HCT116 (cell line): ENCODE results near the gene ST3GAL3. TPM values are rescaled to one million over a fixed set of nuclear protein-coding genes. Genes with fewer than 3 reads are reported as not detected.

Experiments
- ATAC-seq: fragments of 200-7000 bp; cut with Tn5 transposase; 2 replicates; pipeline ENCODE4 v1.9.1; 2020; ENCODE audit warnings: mild to moderate bottlenecking, moderate library complexity
- BruUV-seq: library from RNA; stranded (reverse); fragments of 400-500 nt; replicated peaks from 2 replicates; lab custom pipeline; 2021; lab: Mats Ljungman, UMichigan
- CTCF ChIA-PET: fragments of 300-600 bp; sonication (Branson Sonifier 250); formaldehyde crosslinking; loops from one replicate; lab custom pipeline; 2021; ENCODE audit warnings: antibody characterized with exemption; lab: Charles Lee
- POLR2A ChIA-PET: fragments of 300-600, 350-600 bp; sonication (Branson Sonifier 250); formaldehyde crosslinking; loops from one replicate; lab custom pipeline; 2021; ENCODE audit warnings: antibody characterized with exemption; lab: Charles Lee
- RAD21 ChIA-PET, 2 experiments: fragments of 300-600 bp; sonication (Branson Sonifier 250); formaldehyde crosslinking; loops; one replicate each; lab custom pipeline; 2023; ENCODE audit warnings: low total read pairs in 2 of 2; ENCODE audit not compliant: uncharacterized antibody in 2 of 2, unreplicated experiment in 2 of 2, low non-redundant PET in 1 of 2; lab: Charles Lee
- DNase-seq: peaks from one replicate; pipeline ENCODE4 v3.0.0-alpha.2; 2010; ENCODE audit warnings: low read depth, low spot score
- H2AFZ ChIP-seq: fragments of 200-600 bp; shearing (Covaris generic), sonication (generic); 2 replicates; pipeline ENCODE4 v1.6.1; 2017; ENCODE audit warnings: low read depth, mixed run types, mixed read lengths, antibody characterized with exemption, low read length; ENCODE audit not compliant: poor library complexity, severe bottlenecking
- H3K27ac ChIP-seq: 2 replicates; pipeline ENCODE4 v1.5.1; 2012; ENCODE audit warnings: low read depth, low read length
- H3K27me3 ChIP-seq: fragments of 200-600 bp; sonication (generic); 2 replicates; pipeline ENCODE4 v1.6.1; 2016; ENCODE audit warnings: mixed run types, low read length, mixed read lengths; ENCODE audit not compliant: insufficient read depth
- H3K36me3 ChIP-seq, 2 experiments: fragments of 200-500 bp in 1 of 2; fragments of 200-600 bp in 1 of 2; sonication (Bioruptor generic) in 1 of 2; sonication (generic) in 1 of 2; 2 replicates each; pipeline versions ENCODE4 v1.5.1 to v1.6.1; 2014 to 2016; ENCODE audit warnings: low read length in 2 of 2, inconsistent platforms in 1 of 2, mixed read lengths in 1 of 2, mixed run types in 1 of 2; ENCODE audit not compliant: insufficient read depth in 2 of 2, control insufficient read depth in 1 of 2
- H3K4me1 ChIP-seq, 2 experiments: fragments of 200-600 bp in 1 of 2; sonication (generic) in 1 of 2; 2 replicates each; pipeline versions ENCODE4 v1.5.1 to v1.6.1; 2012 to 2017; ENCODE audit warnings: low read length in 2 of 2, inconsistent platforms in 1 of 2, mild to moderate bottlenecking in 1 of 2, mixed read lengths in 1 of 2, mixed run types in 1 of 2, moderate library complexity in 1 of 2; ENCODE audit not compliant: insufficient read depth in 2 of 2, control insufficient read depth in 1 of 2
- H3K4me2 ChIP-seq: fragments of 200-600 bp; sonication (generic); 2 replicates; pipeline ENCODE4 v1.6.1; 2017; ENCODE audit warnings: mixed run types, low read length, mixed read lengths
- H3K4me3 ChIP-seq, 2 experiments: fragments of 200-600 bp in 1 of 2; sonication (generic) in 1 of 2; replicated peaks in 1 of 2; 2 replicates each; pipeline ENCODE4 v1.5.1; 2011 to 2016; ENCODE audit warnings: low read length in 2 of 2, control low read depth in 1 of 2, low read depth in 1 of 2, mild to moderate bottlenecking in 1 of 2, mixed read lengths in 1 of 2, mixed run types in 1 of 2
- H3K79me2 ChIP-seq: fragments of 200-600 bp; sonication (generic); 2 replicates; pipeline ENCODE4 v1.6.1; 2017; ENCODE audit warnings: mild to moderate bottlenecking, mixed run types, low read length, moderate library complexity, mixed read lengths; ENCODE audit not compliant: insufficient read depth
- H3K9ac ChIP-seq: fragments of 200-600 bp; sonication (generic); 2 replicates; pipeline ENCODE4 v1.6.1; 2016; ENCODE audit warnings: low read length, mixed read lengths
- H3K9me2 ChIP-seq: fragments of 200-600 bp; sonication (generic), shearing (Covaris generic); 2 replicates; pipeline ENCODE4 v1.6.1; 2017; ENCODE audit warnings: mixed run types, mild to moderate bottlenecking, moderate library complexity; ENCODE audit not compliant: insufficient read depth
- H3K9me3 ChIP-seq, 2 experiments: fragments of 200-500 bp in 1 of 2; fragments of 200-600 bp in 1 of 2; sonication (Bioruptor generic) in 1 of 2; sonication (generic) in 1 of 2; 2 replicates each; pipeline ENCODE4 v1.6.1; 2014 to 2017; ENCODE audit warnings: low read length in 2 of 2, mixed read lengths in 2 of 2, inconsistent platforms in 1 of 2, low read depth in 1 of 2, mild to moderate bottlenecking in 1 of 2, mixed run types in 1 of 2, moderate library complexity in 1 of 2; ENCODE audit not compliant: control insufficient read depth in 1 of 2, insufficient read depth in 1 of 2
- H4K20me1 ChIP-seq: fragments of 200-600 bp; sonication (generic), shearing (Covaris generic); 2 replicates; pipeline ENCODE4 v1.6.1; 2017; ENCODE audit warnings: mixed run types, mild to moderate bottlenecking, moderate library complexity; ENCODE audit not compliant: insufficient read depth
- EZH2phosphoT487 ChIP-seq: fragments of 200-600 bp; IDR thresholded peaks from 2 replicates; pipeline ENCODE4 v1.6.1; 2018; ENCODE audit warnings: antibody characterized with exemption, borderline replicate concordance
- REST ChIP-seq: IDR thresholded peaks from 2 replicates; pipeline ENCODE4 v1.6.1; 2012; ENCODE audit warnings: low read depth
- SP1 ChIP-seq: IDR thresholded peaks from 2 replicates; pipeline ENCODE4 v1.6.1; 2012; ENCODE audit warnings: low read depth
- SRF ChIP-seq: IDR thresholded peaks from 2 replicates; pipeline ENCODE4 v1.6.1; 2012; ENCODE audit warnings: low read depth
- TCF7L2 ChIP-seq: IDR thresholded peaks from 2 replicates; pipeline ENCODE4 v1.7.0; 2011; ENCODE audit warnings: borderline replicate concordance, inconsistent platforms; ENCODE audit not compliant: insufficient read depth, insufficient read length; ENCODE audit errors: extremely low read depth
- ZFX ChIP-seq: fragments of 450-650 bp; IDR thresholded peaks from 2 replicates; pipeline ENCODE4 v1.6.1; 2017
- ZNF274 ChIP-seq: fragments of 200-500 bp; sonication (Bioruptor generic); IDR thresholded peaks from 2 replicates; pipeline ENCODE4 v1.6.1; 2014; ENCODE audit warnings: mild to moderate bottlenecking, low read depth, low read length, inconsistent platforms
- intact Hi-C: fragments of 100-400 bp; cut with micrococcal nuclease; formaldehyde crosslinking; loops from 2 replicates; pipeline ENCODE4 v1.10.0; 2022
- microRNA-seq: library from miRNA; unstranded; fragments of <30 nt; microRNA quantifications from one replicate; pipeline ENCODE4, GENCODE V29; 2016; ENCODE audit warnings: borderline number of aligned reads
- total RNA-seq: library from RNA; stranded (reverse); gene quantifications from one replicate; pipeline ENCODE4 v1.2.1, GENCODE V29; 2021; ENCODE audit not compliant: unreplicated experiment
- TF ChIP-seq, protein P1 (sequence below): IDR thresholded peaks from 2 replicates; pipeline ENCODE4 v1.6.1; 2011; ENCODE audit warnings: mild to moderate bottlenecking, low read length, moderate library complexity; ENCODE audit not compliant: insufficient replicate concordance; ENCODE audit errors: extremely low read depth

ST3GAL3 gene
- total RNA-seq, 1 experiment from 2014 or later = 7.2 TPM

DNA sequence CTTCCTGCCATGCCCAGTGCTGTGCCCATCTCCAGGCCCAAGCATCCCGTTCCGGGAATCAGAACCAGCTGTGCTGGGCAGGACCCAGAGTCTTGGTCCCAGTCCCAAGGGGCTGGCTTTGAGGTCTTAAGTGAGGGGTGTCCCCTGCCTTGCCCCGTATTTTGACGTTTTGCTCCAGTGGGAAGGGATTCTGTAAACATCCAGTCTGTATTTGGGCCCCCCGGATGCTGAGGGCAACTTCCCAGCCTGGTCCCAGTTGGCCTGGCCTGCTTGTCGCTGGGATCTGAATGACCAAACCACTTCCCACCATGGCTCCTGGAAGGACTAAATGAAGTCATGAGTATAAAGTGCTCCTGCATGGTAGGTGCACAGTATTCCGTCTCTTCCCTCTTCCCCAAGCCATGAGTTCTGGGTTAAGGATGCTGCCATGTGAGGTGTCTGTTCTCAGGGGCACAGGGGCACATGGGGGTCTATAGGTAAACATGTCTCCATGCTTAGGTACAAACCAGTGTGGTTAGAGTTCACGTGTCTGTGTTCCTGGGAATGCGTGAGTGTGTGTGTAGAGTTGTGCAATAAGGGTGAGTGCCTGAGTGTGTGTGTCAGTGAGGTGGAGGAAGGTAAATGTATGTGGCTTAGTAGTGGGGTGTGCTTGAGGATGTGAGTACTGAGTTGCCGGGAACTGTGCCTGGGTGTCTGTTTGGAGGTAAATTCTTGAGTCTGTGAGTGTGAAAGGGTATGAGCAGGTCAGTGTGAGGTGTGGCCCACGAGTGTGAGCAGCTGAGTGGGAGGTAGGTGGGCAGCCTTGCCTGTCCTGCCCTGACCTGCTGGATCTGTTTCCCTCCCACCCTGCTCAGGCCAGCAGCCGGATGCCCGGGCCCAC is 273.2 kb downstream of the ST3GAL3 start:
- no peaks in the 10 kb centered on the region for H3K27me3 ChIP-seq
- TF ChIP-seq ZFX (no peak), ZNF274 (no peak), SP1 (no peak), EZH2phosphoT487 (no peak), SRF (no peak), TCF7L2 (no peak), REST (no peak)
- TF ChIP-seq, protein P1, sequence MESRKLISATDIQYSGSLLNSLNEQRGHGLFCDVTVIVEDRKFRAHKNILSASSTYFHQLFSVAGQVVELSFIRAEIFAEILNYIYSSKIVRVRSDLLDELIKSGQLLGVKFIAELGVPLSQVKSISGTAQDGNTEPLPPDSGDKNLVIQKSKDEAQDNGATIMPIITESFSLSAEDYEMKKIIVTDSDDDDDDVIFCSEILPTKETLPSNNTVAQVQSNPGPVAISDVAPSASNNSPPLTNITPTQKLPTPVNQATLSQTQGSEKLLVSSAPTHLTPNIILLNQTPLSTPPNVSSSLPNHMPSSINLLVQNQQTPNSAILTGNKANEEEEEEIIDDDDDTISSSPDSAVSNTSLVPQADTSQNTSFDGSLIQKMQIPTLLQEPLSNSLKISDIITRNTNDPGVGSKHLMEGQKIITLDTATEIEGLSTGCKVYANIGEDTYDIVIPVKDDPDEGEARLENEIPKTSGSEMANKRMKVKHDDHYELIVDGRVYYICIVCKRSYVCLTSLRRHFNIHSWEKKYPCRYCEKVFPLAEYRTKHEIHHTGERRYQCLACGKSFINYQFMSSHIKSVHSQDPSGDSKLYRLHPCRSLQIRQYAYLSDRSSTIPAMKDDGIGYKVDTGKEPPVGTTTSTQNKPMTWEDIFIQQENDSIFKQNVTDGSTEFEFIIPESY = no peak
- TF ChIP-seq, all 23 proteins: peak for 0
- Histone ChIP-seq H3K79me2 (peaks cover 74% of the 10 kb centered on the region), H3K27ac (peak overlapping the region; percentile 81), H3K9me2 (no peaks in the 10 kb centered on the region), H3K4me2 (peak overlapping the region; percentile 87), H2AFZ (no peak overlapping the region), H3K9me3 (no peaks in the 10 kb centered on the region), H3K36me3 (peaks cover 9 to 50% of the 10 kb centered on the region in 2 experiments; a peak in 3 of 4 replicates), H3K4me3 (peak overlapping the region; percentile 62 to 81), H3K9ac (peak overlapping the region; percentile 85), H4K20me1 (no peaks in the 10 kb centered on the region), H3K4me1 (peaks cover 14 to 43% of the 10 kb centered on the region in 2 experiments; a peak in 3 of 4 replicates)
- ATAC-seq (0 out of 2 replicates have a peak, but pooled peaks have one; percentile 0), DNase-seq (no peak)
- RAD21 ChIA-PET = no interaction called here
- POLR2A ChIA-PET = no interaction called here
- BruUV-seq = no TSS peak
- intact Hi-C loops = no loop called here
- CTCF ChIA-PET = interaction anchor here (1.6 kb wide), 1 partner anchor 217 kb away, joined by 3 read pairs; no protein-coding TSS in a partner anchor

Small RNA genes within 50 kb of the gene (microRNA-seq; reads per million reads assigned to microRNA genes)
- gene MIR6079 = not detected

Other genes starting within 250 kb of the ST3GAL3 start
- gene PTPRF, start 176.7 kb upstream of the ST3GAL3 start, total RNA-seq = 224 TPM
- gene KDM4A, start 57.4 kb upstream of the ST3GAL3 start, total RNA-seq = 46.9 TPM
- gene ARTN, start 226.3 kb downstream of the ST3GAL3 start, total RNA-seq = 36.4 TPM
- gene IPO13, start 239.4 kb downstream of the ST3GAL3 start, total RNA-seq = 18.7 TPM